Measurements from ENCODE around the gene ENTREP3.

DNA sequence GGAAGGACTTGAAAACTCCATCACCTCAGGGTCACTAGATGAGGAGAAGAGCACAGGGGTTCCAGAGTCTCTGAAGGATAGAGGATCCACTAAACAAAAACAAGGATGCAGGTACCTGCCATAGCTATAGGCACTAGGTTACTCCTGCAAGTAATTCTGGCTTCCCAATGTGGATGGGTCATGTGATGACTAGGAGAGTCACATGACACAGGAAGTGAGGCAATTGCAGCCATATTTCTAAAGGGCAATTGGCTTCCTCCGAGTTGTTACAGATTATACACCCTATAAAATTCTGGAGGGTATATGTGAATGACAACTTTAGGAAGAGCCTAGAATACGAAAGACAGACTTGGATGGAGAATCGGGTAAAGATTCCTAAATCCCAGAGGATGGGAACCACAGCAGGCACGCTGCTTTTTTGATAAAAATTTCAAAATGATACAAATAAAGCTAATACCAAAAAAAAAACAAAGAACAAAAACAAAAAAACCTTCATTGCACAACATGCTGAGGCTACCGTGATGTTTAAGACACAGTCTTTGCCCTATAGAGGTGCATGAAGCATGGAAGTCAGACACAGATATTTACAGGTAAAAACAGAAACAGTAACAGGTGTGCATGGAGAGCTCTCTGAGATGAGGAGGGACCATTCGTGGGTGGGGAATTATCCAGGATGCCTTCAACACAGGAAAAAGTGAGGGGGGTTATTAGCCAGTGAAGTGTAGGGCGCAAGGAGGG lies 36.3 kb downstream of the ENTREP3 start:
- TF ChIP-seq, protein P1, sequence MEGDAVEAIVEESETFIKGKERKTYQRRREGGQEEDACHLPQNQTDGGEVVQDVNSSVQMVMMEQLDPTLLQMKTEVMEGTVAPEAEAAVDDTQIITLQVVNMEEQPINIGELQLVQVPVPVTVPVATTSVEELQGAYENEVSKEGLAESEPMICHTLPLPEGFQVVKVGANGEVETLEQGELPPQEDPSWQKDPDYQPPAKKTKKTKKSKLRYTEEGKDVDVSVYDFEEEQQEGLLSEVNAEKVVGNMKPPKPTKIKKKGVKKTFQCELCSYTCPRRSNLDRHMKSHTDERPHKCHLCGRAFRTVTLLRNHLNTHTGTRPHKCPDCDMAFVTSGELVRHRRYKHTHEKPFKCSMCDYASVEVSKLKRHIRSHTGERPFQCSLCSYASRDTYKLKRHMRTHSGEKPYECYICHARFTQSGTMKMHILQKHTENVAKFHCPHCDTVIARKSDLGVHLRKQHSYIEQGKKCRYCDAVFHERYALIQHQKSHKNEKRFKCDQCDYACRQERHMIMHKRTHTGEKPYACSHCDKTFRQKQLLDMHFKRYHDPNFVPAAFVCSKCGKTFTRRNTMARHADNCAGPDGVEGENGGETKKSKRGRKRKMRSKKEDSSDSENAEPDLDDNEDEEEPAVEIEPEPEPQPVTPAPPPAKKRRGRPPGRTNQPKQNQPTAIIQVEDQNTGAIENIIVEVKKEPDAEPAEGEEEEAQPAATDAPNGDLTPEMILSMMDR (IDR thresholded peaks at IDR 0.05; ENCODE audit: borderline replicate concordance, extremely low read depth, low read length, poor library complexity, severe bottlenecking) = no peak
- TF ChIP-seq EZH2 (IDR thresholded peaks at IDR 0.05; ENCODE audit: borderline replicate concordance, low read depth, low read length, severe bottlenecking) = no peak

Data from DND-41 (cell line).